Activated naive CD4-positive, alpha-beta T cell treated with anti-CD3 and anti-CD28 coated beads for 36 hours (primary cell): Measurements from ENCODE around the gene PIF1. TPM values are rescaled to one million over a fixed set of nuclear protein-coding genes. Genes with fewer than 3 reads are reported as not detected.

Source experiments
- CTCF ChIA-PET: fragments of 350-600 bp; sonication (Branson Sonifier 250); formaldehyde crosslinking; loops from one replicate; lab custom pipeline; 2021; ENCODE audit warnings: antibody characterized with exemption; lab: Charles Lee
- DNase-seq: peaks from one replicate; pipeline ENCODE4 v3.0.0-alpha.2; 2020
- H3K27ac Mint-ChIP-seq: one replicate; pipeline ENCODE4 v1.8.0; 2021; ENCODE audit warnings: mild to moderate bottlenecking, mixed read lengths
- H3K27me3 Mint-ChIP-seq: one replicate; pipeline ENCODE4 v1.8.0; 2021; ENCODE audit warnings: low read depth, mixed read lengths
- H3K36me3 Mint-ChIP-seq: one replicate; pipeline ENCODE4 v1.8.0; 2021; ENCODE audit warnings: low read depth, mixed read lengths
- H3K4me1 Mint-ChIP-seq: one replicate; pipeline ENCODE4 v1.8.0; 2021; ENCODE audit warnings: low read depth, mixed read lengths
- H3K4me3 Mint-ChIP-seq: one replicate; pipeline ENCODE4 v1.8.0; 2021; ENCODE audit warnings: mild to moderate bottlenecking, moderate library complexity, mixed read lengths
- H3K9me3 Mint-ChIP-seq: one replicate; pipeline ENCODE4 v1.8.0; 2021; ENCODE audit warnings: mixed read lengths
- intact Hi-C: fragments of 100-400 bp; cut with micrococcal nuclease; formaldehyde crosslinking; loops from one replicate; pipeline ENCODE4 v1.15.1; 2023
- total RNA-seq, 2 experiments: library from RNA; stranded (reverse); gene quantifications; one replicate each; pipeline ENCODE4 v1.2.3, GENCODE V29; 2021

The PIF1 gene
- total RNA-seq, 2 experiments from 2014 or later, result 38.4 to 43.9 TPM

DNA sequence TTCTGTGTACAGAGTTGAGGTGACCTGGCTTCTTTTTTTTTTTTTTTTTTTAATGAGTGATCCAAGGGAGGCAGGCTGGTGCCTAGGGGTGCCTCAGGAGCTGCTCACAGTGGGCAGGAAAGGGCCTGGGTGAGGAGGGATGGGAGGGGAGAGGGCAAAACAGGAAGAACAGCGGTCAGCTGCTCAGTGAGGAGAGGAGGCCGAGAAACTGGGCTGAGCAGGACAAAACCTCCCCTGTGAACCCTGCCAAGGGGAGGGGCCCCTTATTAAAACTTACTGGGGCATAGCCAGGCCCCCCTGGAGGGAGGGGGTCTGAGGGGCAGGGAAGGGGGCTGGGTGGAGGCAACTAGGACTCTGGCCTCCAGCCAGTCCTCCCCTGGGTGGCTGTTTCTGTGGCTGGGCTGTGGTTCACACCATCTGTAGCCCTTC is 19.8 kb upstream of the PIF1 start:
- intact Hi-C loops, result no loop called here
- peak overlapping the region; percentile 71 for H3K27ac Mint-ChIP-seq
- H3K4me3 Mint-ChIP-seq, result no peak overlapping the region
- CTCF ChIA-PET, result interaction anchor here (1.6 kb wide), 1 partner anchor 9 kb away, joined by 4 read pairs; no protein-coding TSS in a partner anchor
- no peak for DNase-seq
- H3K4me1 Mint-ChIP-seq, result peaks cover 54% of the 10 kb centered on the region
- no peaks in the 10 kb centered on the region for H3K27me3 Mint-ChIP-seq
- H3K9me3 Mint-ChIP-seq, result no peaks in the 10 kb centered on the region
- peaks cover 10% of the 10 kb centered on the region for H3K36me3 Mint-ChIP-seq

- peaks cover 56% of the 10 kb centered on the region for H3K4me1 Mint-ChIP-seq
- H3K27ac Mint-ChIP-seq, result peak overlapping the region; percentile 25
- intact Hi-C loops, result loop anchor here (5.0 kb wide), 1 partner anchor 1858 kb away; the partner anchor contains the start of gene SMAD6
- DNase-seq, result peak; percentile 49
- H3K36me3 Mint-ChIP-seq, result peaks cover 10% of the 10 kb centered on the region
- CTCF ChIA-PET, result interaction anchor here (1.1 kb wide), 1 partner anchor 50 kb away, joined by 5 read pairs; no protein-coding TSS in a partner anchor
- peak overlapping the region; percentile 96 for H3K4me3 Mint-ChIP-seq
- no peaks in the 10 kb centered on the region for H3K27me3 Mint-ChIP-seq
- no peaks in the 10 kb centered on the region for H3K9me3 Mint-ChIP-seq
Observed at GRCh38 chr15:64844576-64845145, 19.2 kb upstream of the PIF1 start.

DNA sequence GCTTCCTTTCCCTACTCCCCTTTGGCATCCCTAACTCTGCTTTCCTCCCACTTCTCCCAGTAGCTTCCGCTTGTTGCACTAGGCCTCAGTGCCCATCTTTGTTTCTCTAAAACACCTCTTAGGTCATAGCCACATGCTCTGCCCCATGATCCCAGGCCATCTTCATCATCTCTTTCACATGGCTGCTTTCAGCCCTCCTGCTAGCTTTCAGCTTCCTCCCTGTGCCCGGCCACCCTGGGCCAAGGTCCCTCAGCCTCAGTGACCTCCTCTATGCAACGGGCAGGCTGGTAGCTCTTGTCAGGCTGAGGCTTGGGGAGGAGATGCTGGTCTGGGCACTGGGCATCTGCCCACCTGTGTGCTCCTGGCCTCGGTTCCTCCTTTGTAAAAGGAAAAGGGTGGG is 18.5 kb upstream of the PIF1 start:
- CTCF ChIA-PET, result interaction anchor here (0.6 to 1.1 kb wide), 3 partner anchors 32 to 51 kb away, joined by 3 to 5 read pairs (median 3); no protein-coding TSS in a partner anchor
- Mint-ChIP-seq H3K4me3 (peak overlapping the region; percentile 96), H3K4me1 (peaks cover 56% of the 10 kb centered on the region), H3K9me3 (no peaks in the 10 kb centered on the region), H3K27ac (no peak overlapping the region), H3K36me3 (peaks cover 8% of the 10 kb centered on the region), H3K27me3 (no peaks in the 10 kb centered on the region)
- intact Hi-C loops, result loop anchor here (1.0 to 5.0 kb wide), 2 partner anchors 9 to 1858 kb away; partner anchors contain the start of gene SMAD6
- no peak for DNase-seq

- CTCF ChIA-PET, result interaction anchor here (0.8 kb wide), 2 partner anchors 51 kb away, joined by 3 to 4 read pairs; no protein-coding TSS in a partner anchor
- Mint-ChIP-seq H3K4me3 (peak overlapping the region; percentile 96), H3K9me3 (no peaks in the 10 kb centered on the region), H3K27ac (peak overlapping the region; percentile 83), H3K4me1 (peaks cover 61% of the 10 kb centered on the region), H3K36me3 (peaks cover 2% of the 10 kb centered on the region), H3K27me3 (no peaks in the 10 kb centered on the region)
- DNase-seq, result peak; percentile 31
- intact Hi-C loops, result loop anchor here (1.0 to 5.0 kb wide), 3 partner anchors 8 to 1859 kb away; partner anchors contain the start of gene SMAD6
Observed at GRCh38 chr15:64842986-64843561, 17.6 kb upstream of the PIF1 start.

- peaks cover 65% of the 10 kb centered on the region for H3K4me1 Mint-ChIP-seq
- no peaks in the 10 kb centered on the region for H3K36me3 Mint-ChIP-seq
- peak overlapping the region; percentile 83 for H3K27ac Mint-ChIP-seq
- CTCF ChIA-PET, result interaction anchor here (0.8 kb wide), 1 partner anchor 52 kb away, joined by 4 read pairs; no protein-coding TSS in a partner anchor
- H3K27me3 Mint-ChIP-seq, result no peaks in the 10 kb centered on the region
- peak; percentile 40 for DNase-seq
- H3K9me3 Mint-ChIP-seq, result no peaks in the 10 kb centered on the region
- intact Hi-C loops, result loop anchor here (1.0 to 5.0 kb wide), 2 partner anchors 41 to 1860 kb away; partner anchors contain the start of gene SMAD6
- peak overlapping the region; percentile 96 for H3K4me3 Mint-ChIP-seq
Observed at GRCh38 chr15:64842096-64842939, 16.9 kb upstream of the PIF1 start.

- no peaks in the 10 kb centered on the region for H3K36me3 Mint-ChIP-seq
- peaks cover 60% of the 10 kb centered on the region for H3K4me1 Mint-ChIP-seq
- DNase-seq, result peak; percentile 95
- intact Hi-C loops, result loop anchor here (1.0 to 5.0 kb wide), 5 partner anchors 17 to 1861 kb away; partner anchors contain the start of genes PIF1, SMAD6 and SPG21
- H3K4me3 Mint-ChIP-seq, result peak within 1 kb of the TSS; percentile 96
- peak within 1 kb of the TSS; percentile 83 for H3K27ac Mint-ChIP-seq
- no peaks in the 10 kb centered on the region for H3K9me3 Mint-ChIP-seq
- CTCF ChIA-PET, result interaction anchor here (0.6 to 1.7 kb wide), 4 partner anchors 18 to 64 kb away, joined by 3 to 10 read pairs (median 4); no protein-coding TSS in a partner anchor
- no peaks in the 10 kb centered on the region for H3K27me3 Mint-ChIP-seq
Observed at GRCh38 chr15:64841344-64842095, 16.1 kb upstream of the PIF1 start, which contains the start of gene PLEKHO2. PLEKHO2 (plus strand) TSS chr15:64841915; CDS start chr15:64842017, 102 bp downstream.

DNA sequence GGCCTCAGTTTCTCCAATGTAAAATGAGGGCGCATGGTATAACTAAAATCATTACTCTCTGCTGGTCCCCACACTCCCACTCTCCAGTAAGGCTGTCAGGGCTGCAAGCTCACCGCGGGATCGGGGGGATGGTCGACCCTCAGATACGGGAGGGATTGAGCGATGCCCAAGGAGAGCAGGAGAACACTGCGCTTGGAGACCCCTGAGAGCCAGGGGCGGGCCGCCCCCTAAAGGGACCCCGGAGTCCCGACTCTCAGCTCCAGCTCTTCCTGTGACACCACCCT is 15.6 kb upstream of the PIF1 start:
- Mint-ChIP-seq H3K9me3 (no peaks in the 10 kb centered on the region), H3K27me3 (no peaks in the 10 kb centered on the region), H3K4me1 (peaks cover 62% of the 10 kb centered on the region), H3K27ac (peak overlapping the region; percentile 77), H3K4me3 (peak overlapping the region; percentile 76), H3K36me3 (no peaks in the 10 kb centered on the region)
- CTCF ChIA-PET, result interaction anchor here (0.6 to 1.7 kb wide), 4 partner anchors 19 to 65 kb away, joined by 3 to 10 read pairs (median 4); no protein-coding TSS in a partner anchor
- intact Hi-C loops, result loop anchor here (1.0 to 5.0 kb wide), 4 partner anchors 16 to 1861 kb away; partner anchors contain the start of genes PIF1, SMAD6 and SPG21
- DNase-seq, result no peak

DNA sequence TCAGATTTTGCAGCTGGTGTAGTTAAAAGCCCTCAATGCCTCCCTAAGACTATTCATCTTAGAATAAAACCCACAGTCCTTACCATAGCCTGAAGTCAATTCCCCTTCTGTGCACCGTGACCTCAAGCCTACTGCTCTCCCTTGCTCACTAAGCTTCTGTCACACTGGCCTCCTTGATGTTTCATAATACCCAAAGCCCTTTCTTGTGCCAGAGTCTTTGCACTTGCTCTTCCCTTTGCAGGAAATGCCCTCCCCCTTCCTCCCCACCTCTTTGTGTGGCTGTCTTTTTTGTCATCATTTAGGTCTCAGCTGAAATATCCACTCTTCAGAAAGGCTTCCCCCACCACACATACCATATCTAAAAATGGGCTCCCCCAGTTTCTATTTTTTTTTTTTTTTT is 12.1 kb upstream of the PIF1 start:
- intact Hi-C loops, result loop anchor here (5.0 kb wide), 2 partner anchors 465 to 675 kb away; partner anchors contain the start of genes PPIB and RNU5B-1
- Mint-ChIP-seq H3K9me3 (no peaks in the 10 kb centered on the region), H3K36me3 (no peaks in the 10 kb centered on the region), H3K27me3 (no peaks in the 10 kb centered on the region), H3K4me3 (peak overlapping the region; percentile 3), H3K4me1 (peaks cover 36% of the 10 kb centered on the region), H3K27ac (peak overlapping the region; percentile 77)
- CTCF ChIA-PET, result interaction anchor here (0.8 to 1.9 kb wide), 6 partner anchors 12 to 57 kb away, joined by 3 to 9 read pairs (median 3); partner anchors contain the start of gene PIF1
- DNase-seq, result peak; percentile 73

DNA sequence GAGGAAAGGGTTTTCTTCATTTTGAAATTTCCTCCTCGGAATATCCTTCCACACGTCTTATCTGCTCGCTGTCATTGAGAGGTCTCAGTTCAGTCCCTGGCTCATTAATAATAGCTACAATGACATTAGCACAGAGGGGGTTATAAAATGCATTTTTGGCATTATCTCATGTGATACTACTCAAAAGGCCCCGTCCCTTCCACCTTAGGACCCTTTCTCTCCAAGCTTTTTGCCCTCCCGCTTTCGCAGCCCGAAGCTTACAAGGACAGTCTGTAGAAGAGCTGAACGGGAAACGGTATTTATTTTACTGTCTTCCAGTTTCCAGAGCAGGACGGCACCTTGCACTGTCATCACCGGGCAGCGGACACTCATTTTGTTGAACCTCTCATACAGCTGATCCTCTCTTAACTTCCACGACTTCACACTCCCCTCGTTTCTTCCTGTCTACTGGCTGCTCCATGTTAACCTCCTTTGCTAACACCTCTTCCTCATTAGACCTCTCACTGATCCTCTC is 10.6 kb upstream of the PIF1 start:
- no peaks in the 10 kb centered on the region for H3K27me3 Mint-ChIP-seq
- DNase-seq, result no peak
- peaks cover 36% of the 10 kb centered on the region for H3K4me1 Mint-ChIP-seq
- H3K27ac Mint-ChIP-seq, result peak overlapping the region; percentile 64
- no peaks in the 10 kb centered on the region for H3K9me3 Mint-ChIP-seq
- H3K4me3 Mint-ChIP-seq, result peak overlapping the region; percentile 55
- CTCF ChIA-PET, result interaction anchor here (0.5 to 2.1 kb wide), 13 partner anchors 10 to 74 kb away, joined by 3 to 17 read pairs (median 4); partner anchors contain the start of gene PIF1
- intact Hi-C loops, result loop anchor here (5.0 kb wide), 2 partner anchors 466 to 674 kb away; partner anchors contain the start of genes PPIB and RNU5B-1
- no peaks in the 10 kb centered on the region for H3K36me3 Mint-ChIP-seq

DNA sequence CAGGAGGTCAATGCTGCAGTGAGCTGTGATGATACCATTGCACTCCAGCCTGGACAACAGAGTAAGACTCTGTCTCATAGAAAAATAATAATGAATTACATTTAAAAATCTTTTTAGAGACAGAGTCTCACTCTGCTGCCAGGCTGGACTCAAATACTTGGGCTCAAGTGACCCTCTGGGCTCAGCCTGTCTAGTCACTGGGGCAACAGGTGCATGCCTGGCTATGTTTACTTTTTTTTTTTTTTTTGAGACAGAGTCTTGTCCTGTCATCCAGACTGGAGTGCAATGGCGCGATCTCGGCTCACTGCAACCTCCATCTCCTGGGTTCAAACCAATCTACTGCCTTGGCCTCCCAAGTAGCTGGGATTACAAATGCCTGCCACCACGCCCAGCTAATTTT is 8.2 kb upstream of the PIF1 start:
- Mint-ChIP-seq H3K27me3 (no peaks in the 10 kb centered on the region), H3K9me3 (no peaks in the 10 kb centered on the region), H3K27ac (no peak overlapping the region), H3K4me3 (no peak overlapping the region), H3K4me1 (peaks cover 27% of the 10 kb centered on the region), H3K36me3 (no peaks in the 10 kb centered on the region)
- CTCF ChIA-PET, result interaction anchor here (1.5 kb wide), 1 partner anchor 61 kb away, joined by 7 read pairs; no protein-coding TSS in a partner anchor
- intact Hi-C loops, result no loop called here
- no peak for DNase-seq

DNA sequence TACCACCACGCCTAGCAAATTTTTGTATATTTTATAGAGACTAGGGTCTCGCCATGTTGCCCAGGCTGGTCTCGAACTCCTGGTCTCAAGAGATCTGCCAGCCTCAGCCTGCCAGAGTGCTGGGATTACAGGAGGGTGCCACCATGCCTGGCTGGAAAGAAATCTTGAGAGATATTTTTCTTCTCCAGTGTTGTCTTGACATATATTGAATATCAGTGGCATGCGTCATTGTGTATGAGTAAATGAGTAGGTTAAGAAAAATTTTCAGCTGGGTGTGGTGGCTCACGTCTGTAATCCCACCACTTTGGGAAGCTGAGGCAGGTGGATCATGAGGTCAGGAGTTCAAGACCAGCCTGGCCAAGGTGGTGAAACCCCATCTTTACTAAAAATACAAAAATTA is 3.5 kb upstream of the PIF1 start:
- Mint-ChIP-seq H3K9me3 (no peaks in the 10 kb centered on the region), H3K4me3 (no peak overlapping the region), H3K27me3 (peaks cover 4% of the 10 kb centered on the region), H3K4me1 (peaks cover 11% of the 10 kb centered on the region), H3K27ac (no peak overlapping the region), H3K36me3 (no peaks in the 10 kb centered on the region)
- CTCF ChIA-PET, result no interaction called here
- no peak for DNase-seq
- intact Hi-C loops, result no loop called here
